Colon (tissue), 2 donors: ENCODE results near the gene LMO1.

ENCODE experiments used
- FAIRE-seq: peaks from 2 replicates; lab custom pipeline; 2012; peaks lifted over from hg19 to GRCh38; lab: Jason Lieb, UNC
- donor health status: control.
- donor health status: control.

LMO1 gene

DNA sequence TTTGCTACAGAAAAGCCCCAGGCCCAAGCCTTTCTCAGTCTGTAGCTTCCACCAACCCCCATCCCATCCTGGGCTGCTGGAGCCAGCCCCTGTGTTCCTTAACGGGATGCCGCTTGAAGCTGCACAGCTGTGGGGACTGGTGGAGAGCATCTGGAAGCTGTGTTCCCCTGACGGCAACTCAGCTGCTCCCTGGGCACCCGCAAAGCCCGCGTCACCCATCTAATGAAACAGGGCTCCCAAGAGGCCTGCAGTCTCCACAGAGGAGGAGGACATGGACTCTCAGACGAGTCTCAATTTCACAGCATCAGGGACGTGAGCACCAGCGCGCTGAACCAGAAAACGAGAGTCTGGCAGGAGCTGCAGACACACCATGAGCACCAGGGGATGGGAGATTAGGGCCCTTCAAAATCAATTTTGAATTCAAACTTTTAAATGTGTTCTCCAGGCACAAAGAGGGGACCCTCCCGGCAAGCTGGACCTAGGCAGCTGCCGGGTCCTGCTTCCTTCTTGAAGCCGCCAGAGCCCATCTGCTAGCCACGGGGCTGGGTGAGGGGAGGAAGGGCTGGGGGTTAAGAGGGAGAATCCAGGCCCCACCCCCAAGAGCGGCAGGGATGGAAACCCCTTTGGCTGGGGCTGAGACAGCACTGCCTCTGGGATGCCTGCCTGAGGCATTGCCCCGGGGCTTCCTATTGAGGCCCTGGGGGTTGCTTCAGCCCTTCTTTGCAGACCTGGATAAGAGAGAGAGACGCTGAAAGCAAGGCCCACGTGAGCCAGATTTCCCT is 21.0 kb downstream of the LMO1 start:
- no peak for FAIRE-seq

DNA sequence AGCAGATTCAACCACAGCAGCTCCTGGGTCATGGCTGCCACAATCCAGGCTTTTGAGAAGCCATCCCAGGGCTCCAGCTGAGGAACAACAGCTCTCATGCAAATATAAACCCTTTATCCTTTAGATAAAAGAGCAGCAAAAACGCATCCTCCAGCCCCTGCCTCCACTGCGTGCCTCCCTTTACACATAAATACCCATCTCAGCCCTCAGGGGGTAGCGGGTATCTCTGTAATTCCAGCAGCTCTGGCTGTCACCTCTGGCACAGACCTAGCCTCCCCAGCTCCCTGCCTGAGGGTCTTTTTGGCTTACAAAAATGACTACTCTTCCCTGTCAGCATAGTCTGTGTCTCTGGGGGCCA is 21.6 kb downstream of the LMO1 start:
- no peak for FAIRE-seq

DNA sequence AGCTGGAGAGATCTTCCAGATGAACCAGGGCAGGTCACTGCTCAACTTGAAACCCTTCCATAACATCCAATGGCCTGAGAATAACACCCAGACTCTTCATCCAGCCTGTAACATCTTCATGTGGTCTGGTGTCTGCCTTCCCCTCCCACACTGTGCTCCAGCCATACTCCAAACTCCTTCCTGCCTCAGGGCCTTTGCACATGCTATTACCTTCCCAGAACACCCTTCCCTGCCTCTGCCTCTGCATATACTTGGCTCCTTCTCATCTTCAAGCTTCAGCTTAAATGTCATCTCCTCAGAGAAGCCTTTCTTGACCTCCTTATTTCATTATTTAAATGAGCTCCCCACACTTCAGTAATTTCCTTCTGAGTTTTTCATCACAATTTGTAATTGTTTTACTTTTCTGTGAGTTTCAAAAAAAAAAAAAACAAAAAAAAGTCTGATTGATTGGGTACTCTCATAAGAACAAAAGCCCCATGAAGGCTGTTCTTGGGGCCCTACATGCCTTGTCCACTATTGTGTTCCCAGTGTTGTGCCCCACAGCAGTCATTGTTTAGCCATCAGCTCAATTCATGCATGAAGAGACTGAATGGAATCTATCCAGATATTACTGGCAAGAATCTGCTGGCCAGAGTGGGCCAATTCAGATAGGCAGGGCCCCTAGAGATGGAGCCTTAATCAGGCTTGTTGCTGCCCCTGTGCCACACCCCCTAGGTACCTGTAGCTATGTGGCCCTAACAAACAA is 22.1 kb downstream of the LMO1 start:
- FAIRE-seq: no peak

DNA sequence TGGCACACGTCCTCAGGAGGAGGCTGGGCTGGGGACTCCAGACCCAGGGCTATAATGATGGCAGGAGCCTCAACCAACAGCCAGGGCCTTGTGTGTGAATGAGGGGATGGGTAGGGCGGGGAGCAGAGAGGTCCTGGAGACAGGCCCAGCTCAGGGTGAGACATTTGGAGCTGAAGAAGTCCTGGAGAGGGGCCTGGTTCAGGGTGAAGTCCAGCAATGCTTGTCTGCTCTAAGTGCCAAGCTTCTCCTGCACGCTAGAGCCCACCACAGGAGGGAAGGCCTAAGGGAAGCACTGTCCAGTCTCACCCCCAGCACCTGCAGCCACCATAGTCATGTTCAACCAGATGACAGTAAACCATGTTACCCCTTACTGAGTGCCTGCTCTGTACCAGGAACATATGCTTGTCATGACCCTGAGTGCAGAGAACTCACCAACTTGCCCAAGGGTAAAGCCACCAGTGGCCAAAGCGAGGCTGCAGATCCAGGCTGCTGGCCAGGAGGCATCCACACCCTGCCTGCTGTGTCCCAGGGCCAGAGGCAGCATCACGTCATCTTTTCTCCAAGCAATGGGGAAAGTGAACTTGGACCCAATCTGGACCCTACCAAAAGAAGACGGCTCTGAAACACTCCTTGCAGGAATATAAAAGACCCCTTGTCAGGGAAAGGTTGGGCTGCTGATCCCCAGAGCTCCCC is 24.0 kb downstream of the LMO1 start:
- FAIRE-seq: no peak

DNA sequence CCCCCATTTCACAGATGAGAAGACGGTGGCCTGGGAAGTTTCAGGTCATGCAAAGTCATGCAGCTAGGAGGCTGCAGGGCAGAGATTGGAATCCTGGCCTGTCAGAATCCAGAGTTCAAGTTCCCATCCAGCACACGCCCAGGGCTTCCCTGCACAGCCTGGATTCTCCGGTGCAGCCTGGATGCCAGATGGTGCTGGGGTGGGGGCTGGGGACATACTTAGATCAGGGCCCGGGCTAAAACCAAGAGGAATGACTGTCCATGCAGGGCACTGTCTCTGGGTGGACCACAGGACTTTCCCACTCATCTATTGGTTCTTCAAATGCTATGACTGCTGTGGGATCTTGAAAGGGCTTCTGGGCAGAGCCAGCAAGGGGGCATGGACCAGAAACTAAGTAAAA is 24.6 kb downstream of the LMO1 start:
- FAIRE-seq: no peak

DNA sequence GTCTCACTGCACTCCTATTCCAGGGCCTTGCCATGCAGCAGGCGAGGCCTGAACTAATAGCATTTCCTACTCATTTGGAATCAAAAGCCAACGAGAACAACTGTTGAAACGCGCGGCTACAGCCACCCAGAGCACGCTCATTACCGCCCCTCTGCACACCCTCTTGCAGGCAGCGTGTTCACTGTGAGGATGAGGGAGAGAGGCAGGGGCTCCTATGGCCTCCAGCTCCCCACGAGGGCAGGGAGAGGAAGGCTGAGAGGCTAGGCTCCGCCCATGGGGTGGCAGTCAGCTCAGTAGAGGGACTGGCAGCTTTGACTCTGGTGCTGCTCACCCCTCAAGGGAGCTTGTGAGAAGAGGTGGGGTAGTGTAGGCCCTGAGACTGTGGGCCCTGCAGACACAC is 26.2 kb downstream of the LMO1 start:
- no peak for FAIRE-seq

DNA sequence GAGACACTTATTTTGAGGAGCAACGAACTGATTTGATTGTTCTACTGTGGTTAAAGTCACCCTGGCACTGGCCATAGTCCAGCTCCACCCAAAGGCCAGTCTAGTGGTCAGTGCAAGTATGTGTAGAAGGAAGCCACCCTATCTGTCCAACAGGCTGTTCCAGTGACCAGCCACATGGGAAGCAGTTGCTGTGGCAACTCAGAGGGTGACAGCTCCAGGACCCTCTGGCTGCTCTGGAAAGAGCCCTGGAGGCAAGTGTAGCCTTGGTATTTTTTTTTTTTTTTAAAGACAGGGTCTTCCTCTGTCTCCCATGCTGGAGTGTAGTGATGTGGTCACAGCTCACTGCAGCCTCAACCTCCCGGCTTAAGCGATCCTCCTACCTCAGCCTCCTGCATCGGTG is 27.8 kb downstream of the LMO1 start:
- no peak for FAIRE-seq

DNA sequence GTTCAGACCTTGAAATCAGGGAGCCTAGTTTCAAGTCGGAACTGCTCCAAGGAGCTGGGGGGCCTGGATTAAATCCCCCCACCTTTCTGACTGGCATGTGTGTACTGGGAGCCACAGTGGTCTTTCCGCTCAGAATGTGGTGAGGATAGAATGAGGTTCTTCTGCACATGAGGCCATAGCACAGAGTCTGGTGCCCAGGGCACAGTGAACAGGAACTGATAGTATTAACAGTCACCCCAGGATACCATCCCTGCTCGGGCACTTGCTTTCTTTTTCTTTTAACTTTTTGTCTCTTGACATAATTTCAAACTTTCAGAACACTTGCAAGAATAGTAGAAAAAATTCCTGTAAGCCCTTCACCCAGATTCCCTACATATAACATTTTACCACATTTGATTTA is 28.8 kb downstream of the LMO1 start:
- no peak for FAIRE-seq

DNA sequence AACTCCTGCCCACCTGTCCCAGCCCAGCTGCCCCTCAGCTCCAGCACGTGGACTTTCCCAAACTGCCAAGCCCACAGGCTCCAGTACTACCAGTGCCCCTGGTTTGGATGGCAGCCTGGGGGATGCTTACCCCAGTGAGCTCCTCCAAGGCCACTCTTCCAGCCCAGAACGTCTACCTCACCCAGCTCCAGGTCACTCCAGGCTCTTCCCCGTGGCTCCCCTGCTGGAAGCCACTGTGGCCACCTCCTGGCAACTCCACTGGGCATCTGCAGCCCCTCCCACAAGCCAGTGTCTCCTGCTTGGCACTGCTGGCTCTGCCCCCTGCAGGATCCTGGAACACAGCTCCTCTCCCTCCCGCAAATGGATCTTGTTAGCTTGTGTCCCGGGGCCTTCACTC is 29.3 kb downstream of the LMO1 start:
- no peak for FAIRE-seq

DNA sequence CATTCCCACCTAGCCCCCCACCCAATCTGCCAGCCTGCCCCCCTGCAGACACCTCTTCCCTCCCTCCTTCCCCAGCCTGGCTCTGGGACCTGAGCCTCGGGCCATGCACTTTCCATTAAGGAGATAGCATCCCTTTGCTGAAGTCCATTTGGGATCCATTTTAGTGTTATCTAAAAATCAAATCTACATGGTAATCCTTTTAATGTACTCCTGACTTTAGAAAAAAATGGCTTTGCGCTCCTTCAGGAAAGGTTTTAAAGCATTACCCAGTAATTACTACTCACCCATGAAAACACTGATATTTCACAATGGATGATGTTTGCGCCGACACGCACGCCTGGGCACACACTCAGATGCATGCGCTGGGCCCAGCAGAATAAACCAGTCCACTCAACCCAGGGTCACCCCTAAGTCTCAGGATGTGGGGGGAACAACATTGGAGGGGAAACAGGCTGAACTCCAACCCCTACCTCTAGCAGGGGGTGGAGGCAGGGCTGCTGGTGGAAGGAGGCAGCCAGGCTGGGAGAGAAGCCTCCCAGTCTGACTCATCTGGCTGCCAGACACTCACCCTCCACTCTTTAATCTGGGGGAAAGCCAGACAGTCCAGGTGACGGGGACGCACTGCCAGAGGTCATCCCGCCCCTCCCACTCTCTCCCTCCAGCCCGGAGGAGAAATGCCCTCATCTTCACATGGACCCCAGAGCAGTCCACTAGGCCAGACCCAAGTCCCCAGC is 29.8 kb downstream of the LMO1 start:
- no peak for FAIRE-seq

DNA sequence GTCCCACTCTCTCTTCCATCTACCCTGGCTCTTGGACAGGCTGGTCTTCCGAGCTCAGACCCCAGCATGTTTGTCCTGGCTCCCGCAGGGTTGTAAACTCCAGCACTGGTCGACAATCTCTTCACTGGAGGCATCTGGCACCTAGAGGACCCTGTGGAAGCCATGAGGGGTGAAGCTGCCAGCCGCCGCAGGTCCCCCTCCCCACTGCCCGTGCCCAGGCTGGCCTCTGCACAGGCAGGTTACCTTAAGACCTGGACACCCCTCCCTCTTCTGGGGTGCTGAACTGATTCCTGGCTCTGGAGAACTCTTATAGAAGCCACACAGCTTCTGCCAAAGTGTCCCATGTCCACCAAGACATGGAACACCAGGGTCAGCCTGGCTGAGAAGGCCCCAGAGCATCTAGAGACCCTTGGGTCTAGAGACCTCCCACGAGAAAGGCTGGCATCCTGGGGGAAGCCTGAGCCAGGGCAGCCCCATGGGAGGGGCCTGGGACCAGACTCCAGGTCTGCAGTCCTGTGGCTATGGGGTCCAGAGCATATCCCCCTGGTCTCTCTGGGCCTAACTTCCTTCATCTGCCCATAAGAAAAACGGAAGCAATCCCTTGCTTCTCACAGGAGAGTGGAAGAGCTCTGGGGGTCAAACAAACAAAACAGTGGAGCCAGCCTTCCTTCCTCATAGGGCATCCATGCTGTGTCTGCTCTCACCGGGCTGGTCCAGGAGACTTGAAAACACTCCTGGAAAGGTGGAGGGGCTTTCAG is 30.6 kb downstream of the LMO1 start:
- FAIRE-seq: no peak

DNA sequence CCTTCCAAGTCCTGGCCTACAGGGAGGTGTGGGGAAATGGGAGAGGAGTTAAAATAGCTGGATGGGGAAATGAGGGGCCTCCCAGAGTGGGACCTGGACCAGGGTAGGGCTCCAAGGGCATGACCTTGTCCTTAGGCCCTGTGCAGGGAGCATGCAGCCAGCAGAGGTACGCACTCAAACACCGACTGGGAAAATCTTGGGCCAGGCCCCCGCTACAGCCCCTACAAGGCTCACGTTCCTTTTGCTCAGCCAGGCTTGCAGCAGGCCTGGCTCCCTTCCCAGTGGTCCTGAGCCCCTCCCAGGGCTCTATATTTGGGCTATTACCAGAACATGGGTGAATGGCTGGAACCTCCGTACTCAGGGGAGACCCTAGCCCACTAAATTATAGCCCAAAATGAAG is 31.3 kb downstream of the LMO1 start:
- no peak for FAIRE-seq

DNA sequence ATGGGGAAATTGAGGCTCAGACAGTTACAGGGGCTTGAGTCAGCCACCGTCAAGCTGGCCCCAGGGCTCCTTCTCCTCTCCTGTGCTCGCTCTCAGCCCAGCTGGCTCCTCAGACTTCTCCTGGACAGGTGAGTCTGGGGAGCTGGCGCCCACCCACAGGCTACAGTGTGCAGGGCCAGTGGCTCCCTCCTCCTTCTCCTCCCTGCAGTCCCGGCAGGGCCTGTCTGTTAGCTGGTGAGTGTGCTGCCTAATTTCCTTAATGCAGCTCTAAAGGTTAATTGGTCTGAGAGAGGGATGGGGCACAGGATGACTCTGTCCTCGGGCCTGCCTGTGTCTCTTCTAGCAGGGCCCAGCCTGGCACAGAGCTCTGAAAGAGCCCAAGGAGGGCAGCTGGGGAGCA is 31.7 kb downstream of the LMO1 start:
- no peak for FAIRE-seq

DNA sequence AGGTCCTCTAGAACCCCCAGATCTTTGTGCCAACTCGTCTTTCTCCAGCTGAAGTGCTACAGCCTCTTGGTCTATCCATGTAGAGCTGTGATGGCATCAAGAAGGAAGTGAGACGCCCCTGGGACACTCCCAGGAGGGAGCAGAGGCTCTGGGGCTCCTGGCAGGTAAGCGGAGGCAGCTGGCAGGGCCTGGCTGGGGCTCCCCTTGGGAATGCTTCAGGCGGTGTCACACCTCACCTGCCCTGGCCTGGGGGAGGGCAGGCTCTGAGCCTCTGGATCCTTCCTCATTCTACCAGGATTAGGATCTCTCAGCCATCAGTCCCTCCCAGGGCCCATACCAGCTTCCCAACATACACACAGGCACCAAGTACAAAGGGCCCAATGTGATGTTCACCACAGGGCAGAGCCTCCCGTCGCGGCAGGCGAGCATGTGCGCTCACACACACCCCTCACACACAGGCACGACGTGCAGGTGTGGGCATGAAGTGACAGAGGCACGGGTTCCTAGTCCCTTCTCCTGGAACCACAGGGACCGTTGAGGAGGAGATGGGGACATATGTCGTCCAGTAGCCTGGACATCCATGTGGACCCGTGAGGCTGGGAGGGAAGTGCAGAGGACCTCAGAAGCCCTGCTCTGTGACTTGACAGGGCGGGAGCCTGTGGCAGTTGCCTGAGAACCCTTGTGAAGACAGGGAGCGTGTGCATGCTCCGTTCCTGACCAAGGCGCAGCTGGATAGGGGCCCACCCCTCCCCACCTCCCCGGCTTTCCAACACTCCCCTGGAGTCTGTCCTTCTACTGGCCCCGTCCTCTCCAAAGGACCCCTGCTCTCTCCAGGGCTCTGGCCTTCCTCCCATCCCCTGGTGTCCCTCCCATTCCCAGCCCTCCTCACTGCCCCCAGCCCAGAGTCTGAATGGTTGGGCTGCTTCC is 32.5 kb downstream of the LMO1 start:
- FAIRE-seq: no peak

DNA sequence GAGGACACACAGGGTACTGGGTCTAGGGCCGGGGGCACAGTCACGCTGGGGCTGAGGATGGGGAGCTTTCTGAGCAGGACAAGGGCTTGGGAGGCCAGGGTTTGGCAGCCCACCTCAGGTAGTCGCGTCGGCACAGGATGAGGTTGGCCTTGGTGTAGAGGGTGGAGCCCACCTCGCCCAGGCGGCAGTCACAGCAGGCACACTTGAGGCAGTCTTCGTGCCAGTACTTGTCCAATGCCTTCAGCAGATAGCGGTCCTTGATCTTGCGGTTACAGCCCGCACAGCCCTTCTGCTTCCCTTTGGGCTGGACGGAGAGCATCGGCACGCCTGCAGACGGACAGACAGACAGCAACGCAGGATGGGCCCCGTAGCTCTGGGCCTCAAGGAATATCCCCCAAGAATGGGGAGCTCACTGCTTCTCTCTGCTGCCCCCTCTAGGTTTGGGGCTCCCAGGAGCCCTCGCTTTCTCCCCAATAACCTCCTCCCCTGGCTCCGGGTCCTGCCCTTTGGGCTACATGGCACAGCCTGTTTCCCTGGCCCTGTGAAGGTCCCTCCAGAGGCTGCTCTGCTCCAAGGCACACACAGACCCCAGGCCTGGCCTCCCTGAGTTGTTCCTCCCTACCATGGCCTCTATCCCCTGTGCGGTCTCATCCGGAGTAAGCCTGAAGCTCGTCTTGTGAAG is 33.4 kb downstream of the LMO1 start:
- FAIRE-seq: no peak

DNA sequence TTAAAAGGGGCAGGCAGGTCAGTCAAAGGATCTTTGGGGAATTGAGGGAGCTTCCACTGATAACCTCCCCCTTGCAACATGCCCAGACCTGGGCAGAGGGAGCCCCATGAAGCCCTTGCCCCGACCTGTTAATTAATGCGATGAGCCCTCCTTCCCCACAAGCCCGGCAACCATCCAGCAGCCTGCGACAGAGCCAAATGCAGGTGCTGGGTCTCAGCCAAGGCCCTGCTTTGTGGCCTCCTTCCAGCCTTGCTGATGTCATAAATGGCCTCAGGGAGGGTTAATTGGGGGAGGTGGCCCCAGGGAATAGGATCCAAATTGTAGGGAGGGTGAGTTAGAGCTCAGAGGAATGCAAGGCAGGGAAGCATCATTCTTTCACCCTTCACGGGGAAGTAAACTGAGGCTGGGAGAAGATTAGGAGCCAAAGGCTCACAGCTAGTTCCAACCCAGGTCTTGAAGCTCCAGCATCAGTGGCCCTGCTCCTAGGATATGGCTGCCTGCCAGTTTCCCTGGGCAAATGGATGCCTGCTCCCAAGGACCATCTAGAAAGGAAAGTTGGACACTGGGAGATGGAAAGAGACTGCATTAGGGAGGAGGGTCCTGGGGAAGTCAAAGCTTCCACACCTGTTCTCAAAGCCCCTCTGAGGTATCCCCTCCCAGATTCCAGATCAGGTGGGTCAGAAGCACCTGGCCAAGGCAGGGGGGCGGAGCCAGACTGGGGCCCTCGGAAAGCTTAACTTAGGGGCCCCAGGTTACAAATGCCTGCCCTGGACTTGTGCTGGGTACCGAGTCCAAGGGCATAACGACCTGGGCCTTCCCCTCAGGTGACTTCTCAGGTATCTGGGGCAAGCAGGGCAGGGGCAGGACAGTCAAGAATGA is 34.1 kb downstream of the LMO1 start:
- FAIRE-seq: no peak

DNA sequence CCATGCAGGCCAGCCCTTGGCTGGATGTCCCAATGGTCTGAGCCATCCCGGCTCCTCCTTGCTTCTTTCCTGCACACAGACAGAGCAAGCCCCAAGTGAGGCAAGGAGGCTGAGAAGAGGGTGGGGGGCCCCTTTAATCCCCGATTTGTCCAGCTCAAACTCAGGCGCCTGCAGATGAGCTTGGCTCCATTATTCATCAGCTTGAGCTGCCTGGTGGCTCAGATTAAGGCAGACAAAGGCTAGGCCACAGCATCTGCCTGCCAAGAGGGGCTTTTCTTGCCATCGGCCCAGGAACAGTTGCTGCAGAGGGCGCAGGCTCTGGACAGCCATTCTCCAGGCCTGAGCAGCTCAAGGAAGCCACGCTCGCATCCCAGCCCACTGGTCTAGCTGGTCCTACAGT is 35.4 kb downstream of the LMO1 start:
- no peak for FAIRE-seq

DNA sequence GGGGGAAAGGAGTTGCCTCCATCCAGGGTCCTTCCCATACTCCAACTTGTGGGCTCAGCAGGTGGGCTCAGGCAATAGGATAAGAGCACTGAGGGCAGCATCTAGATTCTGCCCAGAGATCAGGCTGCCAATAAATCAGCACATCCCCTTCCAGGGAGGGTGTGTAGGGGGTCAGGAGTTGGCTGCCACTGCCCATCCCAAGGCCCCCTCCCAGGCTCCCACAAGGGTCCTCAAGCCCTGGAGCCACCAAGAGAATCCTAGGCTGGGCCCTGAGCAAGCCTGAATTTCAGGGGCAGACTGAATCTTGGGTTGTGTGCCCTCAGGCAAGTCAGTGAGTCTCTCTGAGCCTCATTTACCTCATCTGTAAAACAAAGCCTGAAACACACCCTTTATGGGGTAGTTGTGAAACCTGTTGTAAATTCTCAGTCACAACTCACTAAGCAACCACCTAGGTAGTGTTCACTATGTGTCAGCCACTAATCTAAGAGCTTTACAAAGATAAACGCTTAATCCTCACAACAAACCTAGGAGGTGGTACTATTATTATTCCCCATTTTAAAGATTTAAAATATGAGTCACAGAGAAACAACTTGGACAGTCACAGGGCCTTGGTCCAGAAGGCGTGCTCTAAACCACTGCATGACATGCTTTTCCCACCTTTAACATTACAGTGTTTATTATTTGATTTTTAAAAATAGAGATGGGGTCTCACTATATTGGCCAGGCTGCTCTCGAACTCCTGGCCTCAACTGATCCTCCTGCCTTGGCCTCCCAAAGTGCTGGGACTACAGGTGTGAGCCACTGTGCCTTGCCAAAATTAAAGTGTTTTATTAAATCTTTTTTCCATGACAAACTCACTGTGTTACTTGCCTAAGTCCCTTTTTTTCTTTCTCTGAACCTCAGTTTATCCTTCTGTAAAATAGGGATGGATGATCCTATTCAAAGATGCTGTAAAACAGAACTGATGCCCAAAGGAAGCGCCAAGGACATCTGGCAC is 36.2 kb downstream of the LMO1 start:
- no peak for FAIRE-seq
